Neural cell (in vitro differentiated cells): Measurements from ENCODE around the gene ALK.

Experiments used
- CTCF ChIP-seq: fragments of 450-650 bp; IDR thresholded peaks from 2 replicates; pipeline ENCODE4 v1.5.1; 2014; ENCODE audit warnings: antibody characterized with exemption, mild to moderate bottlenecking, moderate library complexity; ENCODE audit not compliant: poor library complexity, severe bottlenecking
- EZH2 ChIP-seq: fragments of 200-600, 300-800 bp; shearing (Covaris generic), sonication (generic); IDR thresholded peaks from 2 replicates; pipeline ENCODE4 v1.6.1; 2014; ENCODE audit warnings: antibody characterized with exemption, low read length, borderline replicate concordance, mild to moderate bottlenecking; ENCODE audit not compliant: insufficient read depth, poor library complexity, severe bottlenecking
- POLR2AphosphoS5 ChIP-seq: IDR thresholded peaks from 2 replicates; pipeline ENCODE4 v1.6.1; 2012
- RAD21 ChIP-seq: fragments of 450-650 bp; conservative IDR thresholded peaks from 2 replicates; pipeline ENCODE4 v1.6.1; 2014; ENCODE audit warnings: antibody characterized with exemption, mild to moderate bottlenecking, moderate library complexity
- REST ChIP-seq: IDR thresholded peaks from 2 replicates; pipeline ENCODE4 v1.6.1; 2012; ENCODE audit warnings: borderline replicate concordance

- TF ChIP-seq POLR2AphosphoS5: no peak
- peak; percentile 69 for TF ChIP-seq CTCF
- TF ChIP-seq EZH2: no peak
- TF ChIP-seq RAD21: peak; percentile 48
- TF ChIP-seq REST: no peak
These were observed 612.0 kb downstream of the ALK start for GRCh38 chr2:29309090-29310029.
